Glomerular visceral epithelial cell (primary cell): Measurements from ENCODE around the gene PTPN7.
A peak's percentile ranks its signal among the peaks of the same experiment; 100 is the strongest.

Source experiments
- DNase-seq: peaks from one replicate; pipeline ENCODE4 v3.0.0-alpha.2; 2016; ENCODE audit errors: extremely low spot score

Gene PTPN7

GRCh38 chr1:202106340-202107254, 53.8 kb downstream of the PTPN7 start:
- peak; percentile 47 for DNase-seq

- peak; percentile 68 for DNase-seq
These were observed 54.6 kb downstream of the PTPN7 start for GRCh38 chr1:202105571-202106339.

GRCh38 chr1:202104073-202104472, 56.3 kb downstream of the PTPN7 start:
- no peak for DNase-seq

GRCh38 chr1:202101184-202101583, 59.2 kb downstream of the PTPN7 start:
- DNase-seq: no peak
